HepG2 (cell line): ENCODE results near the gene FBF1. TPM values are rescaled to one million over a fixed set of nuclear protein-coding genes. Genes with fewer than 3 reads are reported as not detected.
A peak's percentile ranks its signal among the peaks of the same experiment; 100 is the strongest.

Experiments used
- GABPA ChIP-seq, 2 experiments: IDR thresholded peaks; 2 replicates each; pipeline ENCODE4 v1.6.1; 2011 to 2016; ENCODE audit warnings: low read depth in 2 of 2, low read length in 1 of 2, missing biosample characterization in 1 of 2, missing genetic modification characterization in 1 of 2
- KMT2B ChIP-seq: IDR thresholded peaks from 2 replicates; pipeline ENCODE4 v1.6.1; 2016; ENCODE audit warnings: missing genetic modification reagents, missing compliant biosample characterization
- NR2F6 ChIP-seq, 2 experiments: IDR thresholded peaks; 2 replicates each; pipeline ENCODE4 v1.6.1; 2016; ENCODE audit warnings: antibody characterized with exemption in 1 of 2, mild to moderate bottlenecking in 1 of 2
- PCBP2 ChIP-seq: fragments of 200-400 bp; formaldehyde crosslinking; optimal IDR thresholded peaks from 2 replicates; pipeline ENCODE3; 2018; ENCODE audit warnings: low read length, low read depth; ENCODE audit not compliant: poor library complexity, severe bottlenecking
- PRPF4 ChIP-seq: fragments of 200-400 bp; formaldehyde crosslinking; IDR thresholded peaks from 2 replicates; pipeline ENCODE4 v1.6.1; 2016; ENCODE audit warnings: low read length, low read depth; ENCODE audit not compliant: poor library complexity, severe bottlenecking
- RAD51 ChIP-seq: fragments of 450-650 bp; IDR thresholded peaks from 2 replicates; pipeline ENCODE4 v1.6.1; 2016; ENCODE audit warnings: borderline replicate concordance
- RFX3 ChIP-seq: IDR thresholded peaks from 2 replicates; pipeline ENCODE4 v1.6.1; 2016; ENCODE audit warnings: missing biosample characterization, missing genetic modification reagents
- SMARCE1 ChIP-seq: fragments of 450-650 bp; IDR thresholded peaks from 2 replicates; pipeline ENCODE4 v1.6.1; 2017; ENCODE audit warnings: borderline replicate concordance
- TP53 ChIP-seq: sonication (generic); formaldehyde crosslinking; conservative IDR thresholded peaks from 2 replicates; pipeline ENCODE4 v1.4.0; 2020; ENCODE audit warnings: missing genetic modification reagents
- ZMYM4 ChIP-seq: sonication (generic); formaldehyde crosslinking; IDR thresholded peaks from 2 replicates; pipeline ENCODE4 v1.8.1; 2023; ENCODE audit warnings: mild to moderate bottlenecking, missing genetic modification reagents
- ZNF44 ChIP-seq: sonication (generic); formaldehyde crosslinking; IDR thresholded peaks from 2 replicates; pipeline ENCODE4 v1.5.1; 2020; ENCODE audit warnings: mild to moderate bottlenecking, missing genetic modification reagents
- ZNF569 ChIP-seq: sonication (generic); formaldehyde crosslinking; IDR thresholded peaks from 2 replicates; pipeline ENCODE4 v1.5.0; 2020; ENCODE audit warnings: mild to moderate bottlenecking, missing genetic modification reagents, moderate library complexity, borderline replicate concordance
- ZNF652 ChIP-seq: IDR thresholded peaks from 2 replicates; pipeline ENCODE4 v1.6.1; 2016; ENCODE audit warnings: low read depth, borderline replicate concordance
- polyA plus RNA-seq, 8 experiments: library from polyadenylated mRNA; depleted of rRNA in 3 of 8; stranded (reverse) in 7 of 8; unstranded in 1 of 8; fragments of >200 nt; fragmentation: Illumina TruSeq in 4 of 8; extraction: Trizol in 4 of 8; gene quantifications; 2 replicates each; pipeline versions ENCODE4 v1.2.1 to v1.2.3, GENCODE V29; 2011 to 2016; ENCODE audit warnings: low read depth in 4 of 8, missing spikeins in 1 of 8, mixed read lengths in 1 of 8; ENCODE audit not compliant: insufficient read depth in 1 of 8
- total RNA-seq, 5 experiments: library from RNA; depleted of rRNA; stranded (reverse); fragments of >200 nt; fragmentation: Illumina TruSeq; extraction: Trizol; gene quantifications; 2 replicates each; pipeline ENCODE4 v1.2.3, GENCODE V29; 2016; ENCODE audit warnings: low read depth in 1 of 5
- TF ChIP-seq, protein P1 (sequence below): sonication (generic); formaldehyde crosslinking; IDR thresholded peaks from 2 replicates; pipeline ENCODE4 v1.9.0; 2021; ENCODE audit warnings: missing genetic modification reagents, borderline replicate concordance
- TF ChIP-seq, protein P2 (sequence below): IDR thresholded peaks from 2 replicates; pipeline ENCODE4 v1.6.1; 2016
- TF ChIP-seq, protein P3 (sequence below): sonication (generic); formaldehyde crosslinking; IDR thresholded peaks from 2 replicates; pipeline ENCODE4 v1.4.0; 2020; ENCODE audit warnings: mild to moderate bottlenecking, low read depth, missing genetic modification reagents

The FBF1 gene
- total and polyA plus RNA-seq, 2 of the 13 experiments (the other 11 are each of a cell fraction or from before 2014, with no cell fraction given) = 2.4 to 8.1 TPM

DNA sequence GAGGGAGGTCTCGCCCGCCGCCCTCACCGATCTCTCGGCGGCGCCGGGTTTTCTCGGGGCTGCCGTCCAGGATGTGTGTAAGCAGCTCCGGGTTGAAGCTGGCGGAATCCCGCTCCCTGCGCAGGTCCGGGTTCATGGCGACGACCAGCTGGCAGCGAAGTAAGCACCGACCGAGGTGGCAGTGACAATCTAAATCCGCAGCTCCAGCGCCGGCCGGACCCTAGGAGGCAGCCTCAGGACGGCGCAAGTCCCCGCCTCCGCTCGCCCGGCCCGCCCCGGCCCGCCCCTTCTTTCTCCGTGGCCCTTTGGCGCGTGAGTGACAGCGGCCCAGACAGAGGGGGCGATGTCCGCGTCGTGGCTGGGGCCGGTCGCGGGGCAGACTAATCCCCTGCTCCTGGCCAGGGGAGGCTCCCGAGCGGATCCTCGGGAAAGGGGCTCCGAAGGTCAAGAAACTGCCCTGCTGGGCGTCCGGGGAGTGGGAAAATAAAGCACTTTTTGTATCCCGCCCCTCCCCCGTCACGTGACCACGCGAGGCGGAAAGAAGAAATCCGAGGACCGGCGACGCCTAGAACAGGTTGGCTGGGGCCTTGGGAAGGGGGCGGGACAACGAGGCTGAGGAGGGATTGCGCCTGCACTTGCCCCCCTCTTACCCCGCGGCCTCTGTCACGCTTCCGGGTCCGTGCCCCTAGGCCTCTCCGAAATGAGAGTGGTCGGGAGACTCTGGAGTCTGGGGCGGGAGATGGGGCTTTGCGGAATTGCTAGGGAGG is 38.3 kb upstream of the FBF1 start, which contains the start of the genes ACOX1 and TEN1 (continued):
- TF ChIP-seq ZNF44 (CRISPR knock-in tag) (no peak; the same call in 1 of the 2 replicates), ZNF569 (no peak), PCBP2 (no peak), SMARCE1 (no peak), RFX3 (no peak; the same call in 1 of the 2 replicates), RAD51 (peak; percentile 99), KMT2B (CRISPR knock-in tag) (peak; percentile 82), PRPF4 (no peak), ZMYM4 (CRISPR knock-in tag) (peak; percentile 74), NR2F6 (IDR thresholded peaks at IDR 0.05) (peak; percentile 68), NR2F6 (CRISPR knock-in tag; IDR thresholded peaks at IDR 0.05) (peak; percentile 15), TP53 (peak; percentile 38; the same call in 1 of the 2 replicates), ZNF652 (no peak), GABPA (IDR thresholded peaks at IDR 0.05; ENCODE audit: low read depth, low read length) (peak; percentile 66), GABPA (CRISPR knock-in tag; IDR thresholded peaks at IDR 0.05; ENCODE audit: low read depth) (peak; percentile 84)
- TF ChIP-seq, protein P1, sequence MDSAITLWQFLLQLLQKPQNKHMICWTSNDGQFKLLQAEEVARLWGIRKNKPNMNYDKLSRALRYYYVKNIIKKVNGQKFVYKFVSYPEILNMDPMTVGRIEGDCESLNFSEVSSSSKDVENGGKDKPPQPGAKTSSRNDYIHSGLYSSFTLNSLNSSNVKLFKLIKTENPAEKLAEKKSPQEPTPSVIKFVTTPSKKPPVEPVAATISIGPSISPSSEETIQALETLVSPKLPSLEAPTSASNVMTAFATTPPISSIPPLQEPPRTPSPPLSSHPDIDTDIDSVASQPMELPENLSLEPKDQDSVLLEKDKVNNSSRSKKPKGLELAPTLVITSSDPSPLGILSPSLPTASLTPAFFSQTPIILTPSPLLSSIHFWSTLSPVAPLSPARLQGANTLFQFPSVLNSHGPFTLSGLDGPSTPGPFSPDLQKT (CRISPR knock-in tag) = no peak
- TF ChIP-seq, protein P2, sequence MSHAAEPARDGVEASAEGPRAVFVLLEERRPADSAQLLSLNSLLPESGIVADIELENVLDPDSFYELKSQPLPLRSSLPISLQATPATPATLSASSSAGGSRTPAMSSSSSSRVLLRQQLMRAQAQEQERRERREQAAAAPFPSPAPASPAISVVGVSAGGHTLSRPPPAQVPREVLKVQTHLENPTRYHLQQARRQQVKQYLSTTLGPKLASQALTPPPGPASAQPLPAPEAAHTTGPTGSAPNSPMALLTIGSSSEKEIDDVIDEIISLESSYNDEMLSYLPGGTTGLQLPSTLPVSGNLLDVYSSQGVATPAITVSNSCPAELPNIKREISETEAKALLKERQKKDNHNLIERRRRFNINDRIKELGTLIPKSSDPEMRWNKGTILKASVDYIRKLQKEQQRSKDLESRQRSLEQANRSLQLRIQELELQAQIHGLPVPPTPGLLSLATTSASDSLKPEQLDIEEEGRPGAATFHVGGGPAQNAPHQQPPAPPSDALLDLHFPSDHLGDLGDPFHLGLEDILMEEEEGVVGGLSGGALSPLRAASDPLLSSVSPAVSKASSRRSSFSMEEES (CRISPR knock-in tag) = peak; percentile 86
- TF ChIP-seq, protein P3, sequence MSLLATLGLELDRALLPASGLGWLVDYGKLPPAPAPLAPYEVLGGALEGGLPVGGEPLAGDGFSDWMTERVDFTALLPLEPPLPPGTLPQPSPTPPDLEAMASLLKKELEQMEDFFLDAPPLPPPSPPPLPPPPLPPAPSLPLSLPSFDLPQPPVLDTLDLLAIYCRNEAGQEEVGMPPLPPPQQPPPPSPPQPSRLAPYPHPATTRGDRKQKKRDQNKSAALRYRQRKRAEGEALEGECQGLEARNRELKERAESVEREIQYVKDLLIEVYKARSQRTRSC = peak; percentile 84
